Esophagus muscularis mucosa (tissue), 4 donors: ENCODE data around the gene CDON. TPM values are rescaled to one million over a fixed set of nuclear protein-coding genes. Genes with fewer than 3 reads are reported as not detected.
"Not testable (repeated sequence)": the region's sequence is repeated elsewhere in the genome, so short reads cannot be mapped to it uniquely, and the experiment has no call there.

Experiments
- DNase-seq: peaks from one replicate; pipeline ENCODE4 v3.0.0-alpha.2; 2017; ENCODE audit errors: extremely low spot score
- H3K27ac ChIP-seq, 4 donors: fragments of 200-600 bp; sonication (generic); replicated peaks in 1 of 4; 1 replicate in 3 of 4; 2 replicates in 1 of 4; pipeline ENCODE4 v1.5.1; 2016 to 2019; ENCODE audit warnings: mild to moderate bottlenecking in 1 of 4
- H3K27me3 ChIP-seq, 4 donors: fragments of 200-600 bp; sonication (generic); one replicate each; pipeline versions ENCODE4 v1.5.1 to v1.6.0; 2016 to 2019
- H3K36me3 ChIP-seq, 4 donors: fragments of 200-600 bp; sonication (generic); one replicate each; pipeline ENCODE4 v1.5.1; 2016 to 2019
- H3K4me1 ChIP-seq, 4 donors: fragments of 200-600 bp; sonication (generic); one replicate each; pipeline ENCODE4 v1.5.1; 2016 to 2019
- H3K4me3 ChIP-seq, 4 donors: fragments of 200-600 bp; sonication (generic); 1 replicate in 2 of 4; 2 replicates in 2 of 4; pipeline ENCODE4 v1.5.1; 2016 to 2019; ENCODE audit warnings: mild to moderate bottlenecking in 4 of 4, moderate library complexity in 1 of 4
- H3K9me3 ChIP-seq, 4 donors: fragments of 200-600 bp; sonication (generic); 1 replicate in 3 of 4; 2 replicates in 1 of 4; pipeline ENCODE4 v1.5.1; 2016 to 2019
- EP300 ChIP-seq: sonication (generic); formaldehyde crosslinking; IDR thresholded peaks from one replicate; pipeline ENCODE4 v1.6.1; 2017; ENCODE audit warnings: antibody characterized with exemption
- POLR2A ChIP-seq: fragments of 450-650 bp; IDR thresholded peaks from one replicate; pipeline ENCODE4 v1.6.1; 2017; ENCODE audit warnings: antibody characterized with exemption, moderate library complexity, mild to moderate bottlenecking, low read depth
- POLR2AphosphoS5 ChIP-seq, 2 donors: sonication (generic); formaldehyde crosslinking; IDR thresholded peaks; one replicate each; pipeline ENCODE4 v1.6.1; 2017; ENCODE audit warnings: antibody characterized with exemption in 2 of 2
- WGBS: methylation state at CpG from one replicate; pipeline ENCODE4 v1.1.5; 2018; 5-methylcytosine and 5-hydroxymethylcytosine counted together
- intact Hi-C: fragments of 100-400 bp; cut with DNase I; formaldehyde crosslinking; loops from one replicate; pipeline ENCODE4 v1.15.1; 2023
- total RNA-seq, 4 donors: library from RNA; depleted of rRNA; stranded (reverse); fragments of >200 nt; gene quantifications; one replicate each; pipeline versions ENCODE4 v1.1.0 to v1.2.1, GENCODE V29; 2016
- TF ChIP-seq, protein P1 (sequence below), 3 experiments: fragments of 200-600 bp in 2 of 3; fragments of 450-650 bp in 1 of 3; sonication (generic) in 2 of 3; IDR thresholded peaks; one replicate each; pipeline ENCODE4 v1.5.1; 2017 to 2019; ENCODE audit warnings: antibody characterized with exemption in 3 of 3, mild to moderate bottlenecking in 2 of 3, moderate library complexity in 1 of 3

The CDON gene
- total RNA-seq, 4 donors from 2014 or later = 16.6 to 42.7 (median 28.1) TPM

DNA sequence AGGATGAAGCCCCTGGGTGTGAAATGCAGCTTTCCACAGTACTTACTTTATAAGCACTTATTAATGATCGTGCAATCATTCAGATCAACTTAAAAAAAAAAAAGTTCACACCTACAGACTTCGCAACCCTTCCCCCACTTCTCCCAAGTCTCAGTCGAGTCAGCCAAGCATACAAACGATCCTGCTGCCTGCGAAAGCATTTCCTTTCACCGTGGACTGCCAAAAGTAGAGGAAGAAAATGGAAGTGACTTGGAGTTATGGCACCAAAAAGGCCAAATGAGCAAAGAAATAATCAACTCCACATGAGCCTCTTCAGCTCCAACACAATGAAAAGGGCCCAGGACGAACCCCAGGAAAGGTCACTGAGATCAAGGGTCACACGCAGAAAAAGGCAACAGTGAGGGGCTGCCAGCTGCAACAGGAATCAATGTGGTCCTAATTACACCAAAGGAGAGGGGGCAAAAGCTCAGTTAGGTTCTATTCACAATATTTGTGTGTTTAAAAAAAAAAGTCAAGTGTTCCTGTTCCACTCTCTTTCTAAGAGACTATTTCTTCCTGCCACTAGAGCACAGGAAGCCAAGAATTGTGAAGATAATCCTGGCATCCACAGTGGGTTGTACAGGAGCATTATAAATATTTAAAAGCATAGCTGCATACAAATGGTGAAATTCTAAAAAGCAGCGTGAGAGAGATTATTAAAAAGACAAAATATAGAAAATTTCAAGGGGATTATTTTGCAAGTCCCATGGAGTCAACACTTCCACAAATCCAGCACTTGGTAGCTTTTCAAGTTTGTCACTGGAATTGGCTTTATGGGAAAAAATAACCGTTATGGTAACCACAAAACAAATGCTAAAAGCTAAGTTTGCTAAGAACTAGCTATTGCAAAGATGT lies 28.4 kb downstream of the CDON start:
- no peaks in the 10 kb centered on the region for H3K27me3 ChIP-seq
- H3K9me3 ChIP-seq = no peaks in the 10 kb centered on the region
- H3K27ac ChIP-seq = peak overlapping the region; percentile 31 to 71 (median 34)
- no peak for DNase-seq
- H3K4me3 ChIP-seq = no peak overlapping the region
- TF ChIP-seq, protein P1, sequence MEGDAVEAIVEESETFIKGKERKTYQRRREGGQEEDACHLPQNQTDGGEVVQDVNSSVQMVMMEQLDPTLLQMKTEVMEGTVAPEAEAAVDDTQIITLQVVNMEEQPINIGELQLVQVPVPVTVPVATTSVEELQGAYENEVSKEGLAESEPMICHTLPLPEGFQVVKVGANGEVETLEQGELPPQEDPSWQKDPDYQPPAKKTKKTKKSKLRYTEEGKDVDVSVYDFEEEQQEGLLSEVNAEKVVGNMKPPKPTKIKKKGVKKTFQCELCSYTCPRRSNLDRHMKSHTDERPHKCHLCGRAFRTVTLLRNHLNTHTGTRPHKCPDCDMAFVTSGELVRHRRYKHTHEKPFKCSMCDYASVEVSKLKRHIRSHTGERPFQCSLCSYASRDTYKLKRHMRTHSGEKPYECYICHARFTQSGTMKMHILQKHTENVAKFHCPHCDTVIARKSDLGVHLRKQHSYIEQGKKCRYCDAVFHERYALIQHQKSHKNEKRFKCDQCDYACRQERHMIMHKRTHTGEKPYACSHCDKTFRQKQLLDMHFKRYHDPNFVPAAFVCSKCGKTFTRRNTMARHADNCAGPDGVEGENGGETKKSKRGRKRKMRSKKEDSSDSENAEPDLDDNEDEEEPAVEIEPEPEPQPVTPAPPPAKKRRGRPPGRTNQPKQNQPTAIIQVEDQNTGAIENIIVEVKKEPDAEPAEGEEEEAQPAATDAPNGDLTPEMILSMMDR (IDR thresholded peaks at IDR 0.05) = no peak
- TF ChIP-seq POLR2AphosphoS5 (IDR thresholded peaks at IDR 0.05) = peak in 1 of 2 donors; percentile 25
- intact Hi-C loops = no loop called here
- H3K4me1 ChIP-seq = peaks cover 13 to 79% (median 66%) of the 10 kb centered on the region in 4 donors
- H3K36me3 ChIP-seq = no peaks in the 10 kb centered on the region
- 34% methylated on average over 10 of the region's 10 CpGs for WGBS

DNA sequence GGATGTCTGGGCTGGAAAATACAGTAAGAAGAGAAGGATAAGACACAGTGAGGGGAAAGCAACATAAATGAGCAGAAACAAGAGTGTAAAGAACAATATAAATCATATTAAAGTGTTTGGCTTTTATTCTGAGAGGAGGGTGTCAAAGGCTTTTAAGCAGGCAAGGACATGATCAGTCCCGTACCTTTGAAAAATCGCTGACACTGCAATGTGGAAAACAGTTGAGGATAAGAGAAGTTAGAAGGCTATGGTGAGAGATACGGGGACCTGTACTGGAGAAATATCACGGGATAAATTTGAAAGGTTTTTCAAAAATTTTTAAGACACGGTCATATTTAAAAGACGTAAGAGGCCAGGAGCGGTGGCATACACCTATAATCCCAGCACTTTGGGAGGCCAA lies 30.3 kb downstream of the CDON start:
- Histone ChIP-seq H3K27ac (no peak overlapping the region), H3K27me3 (no peaks in the 10 kb centered on the region), H3K36me3 (no peaks in the 10 kb centered on the region), H3K4me3 (no peak overlapping the region), H3K9me3 (no peaks in the 10 kb centered on the region), H3K4me1 (peaks cover 13 to 76% (median 56%) of the 10 kb centered on the region in 4 donors)
- WGBS = 95% methylated on average over 7 of the region's 7 CpGs
- no peak for DNase-seq
- TF ChIP-seq POLR2A = no peak
- TF ChIP-seq POLR2AphosphoS5 (IDR thresholded peaks at IDR 0.05) = no peak
- TF ChIP-seq, protein P1 (IDR thresholded peaks at IDR 0.05) = no peak
- no peak for TF ChIP-seq EP300
- intact Hi-C loops = no loop called here

DNA sequence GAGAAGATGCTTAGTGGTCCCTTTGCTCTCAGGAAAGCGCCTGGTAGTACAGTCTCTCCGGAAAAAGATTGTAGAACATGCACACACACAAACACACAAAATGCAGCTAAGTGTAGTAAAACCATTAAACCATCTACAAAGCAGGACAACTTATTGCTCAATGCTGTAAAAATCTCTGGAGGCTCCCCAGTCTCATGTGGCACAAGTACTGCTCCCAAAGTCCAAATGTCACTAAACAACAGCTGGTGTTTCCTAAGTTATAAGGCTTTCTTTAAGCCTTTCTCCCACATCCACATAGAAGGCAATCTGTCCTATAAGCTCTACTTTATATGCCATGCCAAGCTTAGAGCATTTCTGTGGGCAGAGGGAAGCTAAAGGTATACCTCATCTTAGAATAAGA lies 32.9 kb downstream of the CDON start:
- no peak for DNase-seq
- WGBS = 95% methylated on average over 2 of the region's 2 CpGs
- H3K27ac ChIP-seq = peak overlapping the region in 2 of 4 donors; percentile 6 to 35
- no peaks in the 10 kb centered on the region for H3K27me3 ChIP-seq
- H3K36me3 ChIP-seq = no peaks in the 10 kb centered on the region
- H3K4me3 ChIP-seq = no peak overlapping the region
- H3K9me3 ChIP-seq = no peaks in the 10 kb centered on the region
- intact Hi-C loops = no loop called here
- TF ChIP-seq, protein P1 (IDR thresholded peaks at IDR 0.05) = no peak
- no peak for TF ChIP-seq POLR2A
- no peak for TF ChIP-seq EP300
- no peak for TF ChIP-seq POLR2AphosphoS5 (IDR thresholded peaks at IDR 0.05)
- peaks cover 10 to 85% (median 60%) of the 10 kb centered on the region in 4 donors for H3K4me1 ChIP-seq

DNA sequence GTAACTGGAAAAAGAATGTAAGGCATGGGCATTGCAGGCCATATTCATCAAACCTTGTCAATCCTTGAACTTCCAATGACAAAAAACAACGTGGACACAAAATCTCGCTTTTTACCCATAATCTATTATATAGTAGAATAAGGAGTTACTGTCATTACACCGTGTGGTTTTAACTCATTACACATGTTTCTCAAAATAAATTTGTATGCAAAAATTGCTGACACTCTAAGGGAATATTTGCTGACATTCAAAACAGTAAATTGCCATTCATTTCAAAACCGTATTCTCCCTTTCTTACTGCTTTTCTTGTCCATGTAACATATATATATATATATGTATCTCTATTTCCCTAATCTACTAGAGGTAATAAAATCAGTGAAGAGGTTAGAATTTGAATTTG lies 33.4 kb downstream of the CDON start:
- peaks cover 4 to 85% (median 60%) of the 10 kb centered on the region in 4 donors for H3K4me1 ChIP-seq
- no peaks in the 10 kb centered on the region for H3K27me3 ChIP-seq
- H3K27ac ChIP-seq = no peak overlapping the region
- no peak for DNase-seq
- no peaks in the 10 kb centered on the region for H3K9me3 ChIP-seq
- intact Hi-C loops = no loop called here
- no peaks in the 10 kb centered on the region for H3K36me3 ChIP-seq
- no peak for TF ChIP-seq POLR2AphosphoS5 (IDR thresholded peaks at IDR 0.05)
- WGBS = 80% methylated on average over 4 of the region's 4 CpGs
- H3K4me3 ChIP-seq = no peak overlapping the region

DNA sequence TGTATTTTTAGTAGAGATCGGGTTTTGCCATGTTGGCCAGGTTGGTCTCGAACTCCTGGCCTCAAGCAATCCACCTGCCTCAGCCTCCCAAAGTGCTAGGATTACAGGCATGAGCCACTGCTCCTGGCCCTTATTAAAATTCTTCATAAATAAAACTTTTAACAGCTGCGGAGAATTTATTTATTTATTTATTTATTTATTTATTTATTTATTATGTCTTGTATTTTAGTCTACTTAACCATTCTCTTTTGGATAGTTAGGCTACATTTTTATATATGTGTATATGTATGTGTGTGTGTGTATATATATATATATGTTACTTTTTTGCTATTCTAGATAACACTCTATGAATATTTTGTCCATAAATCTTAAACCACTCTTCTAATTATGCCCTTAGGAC lies 34.1 kb downstream of the CDON start:
- H3K36me3 ChIP-seq, DNase-seq, H3K27me3 ChIP-seq, H3K27ac ChIP-seq, intact Hi-C loops, H3K9me3 ChIP-seq, H3K4me3 ChIP-seq: not testable (repeated sequence)
- H3K4me1 ChIP-seq = peaks cover 4 to 85% (median 60%) of the 10 kb centered on the region in 4 donors
- WGBS = 93% methylated on average over 3 of the region's 3 CpGs
